IMR-90 (cell line): ENCODE measurements around the gene ADM. TPM values are rescaled to one million over a fixed set of nuclear protein-coding genes. Genes with fewer than 3 reads are reported as not detected.
A peak's percentile ranks its signal among the peaks of the same experiment; 100 is the strongest.

Experiments used
- ATAC-seq: fragments of 200-7000 bp; cut with Tn5 transposase; 2 replicates; pipeline ENCODE4 v1.9.1; 2020; ENCODE audit warnings: low read depth, mild to moderate bottlenecking, moderate library complexity
- BruUV-seq: library from RNA; stranded (reverse); fragments of 400-500 nt; replicated peaks from 2 replicates; lab custom pipeline; 2021; lab: Mats Ljungman, UMichigan
- CTCF ChIA-PET: fragments of 300-600 bp; formaldehyde crosslinking; extraction: SDS; loops from one replicate; lab custom pipeline; 2021; ENCODE audit warnings: antibody characterized with exemption; lab: Yijun Ruan, JAX
- POLR2A ChIA-PET: fragments of 300-600 bp; sonication (Branson Sonifier 250); formaldehyde crosslinking; loops from one replicate; lab custom pipeline; 2022; ENCODE audit warnings: antibody characterized with exemption; ENCODE audit not compliant: unreplicated experiment; lab: Charles Lee
- DNase-seq: peaks from one replicate; pipeline ENCODE4 v3.0.0; 2013
- H2AFZ ChIP-seq: replicated peaks from 2 replicates; pipeline ENCODE3; 2013; ENCODE audit warnings: low read length, mild to moderate bottlenecking; ENCODE audit not compliant: poor library complexity
- H2AK5ac ChIP-seq: 2 replicates; pipeline ENCODE4 v1.6.1; 2013; ENCODE audit warnings: low read depth, low read length, inconsistent platforms
- H2AK9ac ChIP-seq: replicated peaks from 2 replicates; pipeline ENCODE3; 2013; ENCODE audit warnings: mild to moderate bottlenecking, low read depth, low read length, moderate library complexity; ENCODE audit not compliant: poor library complexity
- H2BK120ac ChIP-seq: 2 replicates; pipeline ENCODE4 v1.6.1; 2013; ENCODE audit warnings: low read depth, low read length, inconsistent platforms
- H2BK15ac ChIP-seq: 3 replicates; pipeline ENCODE4 v1.6.1; 2013; ENCODE audit warnings: low read depth, low read length, inconsistent platforms
- H2BK20ac ChIP-seq: 2 replicates; pipeline ENCODE4 v1.6.1; 2013; ENCODE audit warnings: low read depth, mild to moderate bottlenecking, inconsistent platforms, low read length, moderate library complexity
- H2BK5ac ChIP-seq: 2 replicates; pipeline ENCODE4 v1.6.1; 2013; ENCODE audit warnings: mild to moderate bottlenecking, low read depth, low read length, inconsistent platforms; ENCODE audit not compliant: poor library complexity, severe bottlenecking
- H3K14ac ChIP-seq: replicated peaks from 2 replicates; pipeline ENCODE4 v1.6.1; 2013; ENCODE audit warnings: low read depth, low read length, inconsistent platforms
- H3K18ac ChIP-seq: 2 replicates; pipeline ENCODE4 v1.6.1; 2013; ENCODE audit warnings: low read depth, low read length, control low read depth
- H3K23ac ChIP-seq: 2 replicates; pipeline ENCODE4 v1.6.1; 2013; ENCODE audit warnings: low read depth, low read length, inconsistent platforms
- H3K27ac ChIP-seq: 2 replicates; pipeline ENCODE4 v1.5.1; 2013; ENCODE audit warnings: mild to moderate bottlenecking, control low read depth, low read length; ENCODE audit not compliant: insufficient read depth
- H3K27me3 ChIP-seq: 2 replicates; pipeline ENCODE4 v1.6.1; 2013; ENCODE audit warnings: low read length; ENCODE audit not compliant: control insufficient read depth, insufficient read depth
- H3K36me3 ChIP-seq: 2 replicates; pipeline ENCODE4 v1.6.1; 2013; ENCODE audit warnings: low read length, mixed read lengths; ENCODE audit not compliant: control insufficient read depth, insufficient read depth
- H3K4ac ChIP-seq: 2 replicates; pipeline ENCODE4 v1.6.1; 2013; ENCODE audit warnings: low read depth, low read length, inconsistent platforms
- H3K4me1 ChIP-seq: 2 replicates; pipeline ENCODE4 v1.6.1; 2013; ENCODE audit warnings: low read length, mixed read lengths; ENCODE audit not compliant: control insufficient read depth, insufficient read depth
- H3K4me2 ChIP-seq: 2 replicates; pipeline ENCODE4 v1.6.1; 2013; ENCODE audit warnings: low read depth, mild to moderate bottlenecking, control low read depth, low read length, moderate library complexity
- H3K4me3 ChIP-seq: 2 replicates; pipeline ENCODE4 v1.5.1; 2013; ENCODE audit warnings: low read depth, mild to moderate bottlenecking, control low read depth, low read length, moderate library complexity; ENCODE audit not compliant: insufficient read depth
- H3K56ac ChIP-seq: 2 replicates; pipeline ENCODE4 v1.6.1; 2013; ENCODE audit warnings: low read length, inconsistent platforms; ENCODE audit not compliant: insufficient read depth; ENCODE audit errors: extremely low read depth
- H3K79me1 ChIP-seq, 2 experiments: 2 replicates each; pipeline ENCODE4 v1.6.1; 2013; ENCODE audit warnings: low read length in 2 of 2, inconsistent platforms in 1 of 2, low read depth in 1 of 2
- H3K9ac ChIP-seq: 2 replicates; pipeline ENCODE4 v1.6.1; 2013; ENCODE audit warnings: low read depth, low read length, control low read depth
- H3K9me1 ChIP-seq: 2 replicates; pipeline ENCODE4 v1.6.1; 2013; ENCODE audit warnings: low read length, inconsistent platforms; ENCODE audit not compliant: insufficient read depth
- H3K9me3 ChIP-seq: 2 replicates; pipeline ENCODE4 v1.6.1; 2013; ENCODE audit warnings: low read length; ENCODE audit not compliant: control insufficient read depth, insufficient read depth
- H4K20me1 ChIP-seq: 2 replicates; pipeline ENCODE4 v1.6.1; 2013; ENCODE audit warnings: low read length, inconsistent platforms; ENCODE audit not compliant: insufficient read depth
- H4K5ac ChIP-seq: 2 replicates; pipeline ENCODE4 v1.6.1; 2013; ENCODE audit warnings: mild to moderate bottlenecking, low read depth, low read length, control low read depth
- H4K8ac ChIP-seq, 2 experiments: 2 replicates each; pipeline ENCODE4 v1.6.1; 2013; ENCODE audit warnings: low read depth in 2 of 2, low read length in 2 of 2, control low read depth in 1 of 2, inconsistent platforms in 1 of 2
- H4K91ac ChIP-seq: 2 replicates; pipeline ENCODE4 v1.6.1; 2013; ENCODE audit warnings: low read depth, low read length, inconsistent platforms; ENCODE audit not compliant: insufficient read depth
- BHLHE40 ChIP-seq: fragments of 150-350 bp; IDR thresholded peaks from 2 replicates; pipeline ENCODE4 v1.6.1; 2016; ENCODE audit warnings: mild to moderate bottlenecking, low read depth, low read length
- CEBPB ChIP-seq: IDR thresholded peaks from 2 replicates; pipeline ENCODE4 v1.6.1; 2012; ENCODE audit warnings: low read depth, low read length, improper control_type of control experiment
- CHD1 ChIP-seq: IDR thresholded peaks from 2 replicates; pipeline ENCODE4 v1.6.1; 2012; ENCODE audit warnings: low read depth, low read length, improper control_type of control experiment
- FOS ChIP-seq: fragments of 150-350 bp; IDR thresholded peaks from 2 replicates; pipeline ENCODE4 v1.6.1; 2016; ENCODE audit warnings: low read depth, low read length
- MAFK ChIP-seq: IDR thresholded peaks from 2 replicates; pipeline ENCODE4 v1.6.1; 2012; ENCODE audit warnings: low read depth, low read length, improper control_type of control experiment
- MAZ ChIP-seq: IDR thresholded peaks from 2 replicates; pipeline ENCODE4 v1.6.1; 2012; ENCODE audit warnings: low read depth, mild to moderate bottlenecking, low read length, improper control_type of control experiment, moderate library complexity, borderline replicate concordance
- MXI1 ChIP-seq: IDR thresholded peaks from 2 replicates; pipeline ENCODE4 v1.6.1; 2012; ENCODE audit warnings: low read depth, mild to moderate bottlenecking, low read length, moderate library complexity, borderline replicate concordance
- NFE2L2 ChIP-seq: fragments of 150-350 bp; IDR thresholded peaks from 2 replicates; pipeline ENCODE4 v1.6.1; 2016; ENCODE audit warnings: low read depth, mild to moderate bottlenecking, low read length
- POLR2A ChIP-seq: IDR thresholded peaks from 2 replicates; pipeline ENCODE4 v1.6.1; 2012; ENCODE audit warnings: mild to moderate bottlenecking, low read depth, low read length
- RAD21 ChIP-seq: IDR thresholded peaks from 2 replicates; pipeline ENCODE4 v1.6.1; 2012; ENCODE audit warnings: low read length, improper control_type of control experiment
- RCOR1 ChIP-seq: IDR thresholded peaks from 2 replicates; pipeline ENCODE4 v1.6.1; 2012; ENCODE audit warnings: mild to moderate bottlenecking, low read length, improper control_type of control experiment; ENCODE audit not compliant: insufficient replicate concordance
- RFX5 ChIP-seq: IDR thresholded peaks from 2 replicates; pipeline ENCODE4 v1.8.0; 2012; ENCODE audit warnings: low read depth, mild to moderate bottlenecking, low read length, moderate library complexity
- WGBS, 2 experiments: methylation state at CpG; one replicate each; pipeline versions ENCODE4 v1.1.5 to v1.1.7; 2013; ENCODE audit warnings: missing lambda C conversion rate in 2 of 2; ENCODE audit not compliant: insufficient read length in 1 of 2; ENCODE audit errors: extremely low coverage in 2 of 2; 5-methylcytosine and 5-hydroxymethylcytosine counted together
- dilution Hi-C: fragments of 300-500 bp; cut with HindIII; formaldehyde crosslinking; loops from one replicate; pipeline ENCODE4 v1.14.3; 2018; ENCODE audit warnings: low sequenced_read_pairs; ENCODE audit not compliant: unreplicated experiment
- in situ Hi-C: fragments of 300-500 bp; cut with MboI; formaldehyde crosslinking; loops from 3 replicates; pipeline ENCODE4 v1.14.3; 2019; ENCODE audit warnings: low sequenced_read_pairs, inconsistent platforms, mixed read lengths
- intact Hi-C: fragments of 100-400 bp; cut with micrococcal nuclease; formaldehyde crosslinking; loops from 2 replicates; pipeline ENCODE4 v1.10.0; 2022
- polyA plus RNA-seq, 3 experiments: library from polyadenylated mRNA; depleted of rRNA; stranded (reverse); fragments of >200 nt; gene quantifications; 2 replicates each; pipeline ENCODE4 v1.2.3, GENCODE V29; 2012; ENCODE audit warnings: low replicate concordance in 1 of 3
- total RNA-seq: library from RNA; depleted of rRNA; stranded (reverse); fragments of >200 nt; gene quantifications from 2 replicates; pipeline ENCODE4 v1.2.3, GENCODE V29; 2012
- TF ChIP-seq, protein P1 (sequence below): conservative IDR thresholded peaks from 2 replicates; pipeline ENCODE4 v1.5.1; 2012; ENCODE audit warnings: mild to moderate bottlenecking, low read depth, low read length, improper control_type of control experiment
- TF ChIP-seq, protein P2 (sequence below): fragments of 150-350 bp; IDR thresholded peaks from 2 replicates; pipeline ENCODE4 v1.6.1; 2017; ENCODE audit warnings: mild to moderate bottlenecking, antibody characterized with exemption, low read length, low read depth
- TF ChIP-seq, protein P3 (sequence below): fragments of 150-350 bp; IDR thresholded peaks from 2 replicates; pipeline ENCODE4 v1.6.1; 2016; ENCODE audit warnings: low read depth, mild to moderate bottlenecking, low read length, moderate library complexity, borderline replicate concordance

The ADM gene
- total and polyA plus RNA-seq, 2 of the 4 experiments (the other 2 are of a cell fraction): 357 to 559 TPM

DNA sequence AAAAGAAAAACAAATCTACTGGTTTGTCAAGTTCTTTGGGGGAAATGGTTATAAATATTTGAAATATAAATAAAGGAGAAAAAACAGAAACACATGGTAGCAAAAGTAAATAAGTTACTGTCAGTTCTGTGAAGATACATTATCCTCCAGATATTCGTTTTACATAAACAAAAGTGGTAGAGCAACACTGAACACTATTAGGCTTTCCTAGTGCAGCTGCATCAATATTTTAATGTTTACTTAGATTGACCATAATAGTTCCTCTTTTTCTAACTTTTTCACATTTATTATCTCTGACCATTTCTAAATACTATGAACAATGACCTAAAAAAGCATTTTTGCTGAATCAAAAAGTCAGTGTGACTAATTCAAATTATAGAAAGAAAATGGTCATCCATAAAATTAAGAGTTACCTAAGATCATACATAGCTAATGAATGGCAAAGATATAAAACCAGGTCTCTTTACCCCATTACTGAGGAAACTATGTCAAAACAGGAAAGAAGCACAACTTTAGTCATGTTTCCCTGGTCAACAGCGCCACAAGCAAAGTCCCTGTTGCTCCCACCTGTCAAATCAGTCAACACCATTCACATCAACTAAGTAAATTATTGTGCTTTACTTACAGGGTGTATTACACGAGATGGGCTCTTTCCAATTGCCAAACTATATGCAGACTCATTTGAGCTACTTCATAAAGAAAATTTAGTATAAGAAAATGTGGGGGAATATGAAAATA is 49.3 kb upstream of the ADM start:
- ChIA-PET CTCF (interaction anchor here (0.6 kb wide), 1 partner anchor 14 kb away, joined by 3 read pairs; no protein-coding TSS in a partner anchor), POLR2A (no interaction called here)
- Histone ChIP-seq H3K23ac (peak overlapping the region; percentile 86), H3K36me3 (no peaks in the 10 kb centered on the region), H3K9me3 (no peaks in the 10 kb centered on the region), H3K9me1 (peaks cover 9% of the 10 kb centered on the region), H3K56ac (no peak overlapping the region), H2BK120ac (peak overlapping the region; percentile 49; the same call in 1 of the 2 replicates), H2BK5ac (peak overlapping the region; percentile 17), H2BK15ac (no peak overlapping the region), H3K4me3 (no peak overlapping the region), H3K4me1 (peaks cover 5% of the 10 kb centered on the region), H3K27ac (no peak overlapping the region; the same call in 1 of the 2 replicates), H3K79me1 (peaks cover 27 to 61% of the 10 kb centered on the region in 2 experiments), H3K18ac (0 out of 2 replicates have a peak overlapping the region, but pooled peaks have one; percentile 37), H3K4me2 (peak overlapping the region; percentile 66; the same call in 1 of the 2 replicates), H2BK20ac (no peak overlapping the region), H4K5ac (no peak overlapping the region), H2AK5ac (no peak overlapping the region), H4K20me1 (no peaks in the 10 kb centered on the region), H2AFZ (no peak overlapping the region), H2AK9ac (no peak overlapping the region), H4K91ac (no peak overlapping the region), H3K4ac (peak overlapping the region; percentile 64; the same call in 1 of the 2 replicates), H3K14ac (no peak overlapping the region), H3K9ac (no peak overlapping the region), H4K8ac (peak overlapping the region in 1 of 2 experiments; percentile 6; a peak in 1 of 4 replicates), H3K27me3 (no peaks in the 10 kb centered on the region)
- dilution Hi-C loops (no loop called here), in situ Hi-C loops (no loop called here), intact Hi-C loops (loop anchor here (2.0 to 5.0 kb wide), 2 partner anchors 15 to 37 kb away; partner anchors contain the start of gene SBF2)
- DNase-seq (peak; percentile 63), ATAC-seq (peak; percentile 72)
- WGBS, 2 experiments: no CpG with 5 or more reads among the region's 3 CpGs
- BruUV-seq: no TSS peak
- TF ChIP-seq FOS (no peak), MXI1 (no peak), MAZ (no peak), RFX5 (no peak), RCOR1 (no peak), POLR2A (no peak), CHD1 (no peak), RAD21 (no peak), NFE2L2 (no peak), MAFK (no peak), CEBPB (no peak), BHLHE40 (no peak)
- TF ChIP-seq, protein P1, sequence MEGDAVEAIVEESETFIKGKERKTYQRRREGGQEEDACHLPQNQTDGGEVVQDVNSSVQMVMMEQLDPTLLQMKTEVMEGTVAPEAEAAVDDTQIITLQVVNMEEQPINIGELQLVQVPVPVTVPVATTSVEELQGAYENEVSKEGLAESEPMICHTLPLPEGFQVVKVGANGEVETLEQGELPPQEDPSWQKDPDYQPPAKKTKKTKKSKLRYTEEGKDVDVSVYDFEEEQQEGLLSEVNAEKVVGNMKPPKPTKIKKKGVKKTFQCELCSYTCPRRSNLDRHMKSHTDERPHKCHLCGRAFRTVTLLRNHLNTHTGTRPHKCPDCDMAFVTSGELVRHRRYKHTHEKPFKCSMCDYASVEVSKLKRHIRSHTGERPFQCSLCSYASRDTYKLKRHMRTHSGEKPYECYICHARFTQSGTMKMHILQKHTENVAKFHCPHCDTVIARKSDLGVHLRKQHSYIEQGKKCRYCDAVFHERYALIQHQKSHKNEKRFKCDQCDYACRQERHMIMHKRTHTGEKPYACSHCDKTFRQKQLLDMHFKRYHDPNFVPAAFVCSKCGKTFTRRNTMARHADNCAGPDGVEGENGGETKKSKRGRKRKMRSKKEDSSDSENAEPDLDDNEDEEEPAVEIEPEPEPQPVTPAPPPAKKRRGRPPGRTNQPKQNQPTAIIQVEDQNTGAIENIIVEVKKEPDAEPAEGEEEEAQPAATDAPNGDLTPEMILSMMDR: no peak
- TF ChIP-seq, protein P2, sequence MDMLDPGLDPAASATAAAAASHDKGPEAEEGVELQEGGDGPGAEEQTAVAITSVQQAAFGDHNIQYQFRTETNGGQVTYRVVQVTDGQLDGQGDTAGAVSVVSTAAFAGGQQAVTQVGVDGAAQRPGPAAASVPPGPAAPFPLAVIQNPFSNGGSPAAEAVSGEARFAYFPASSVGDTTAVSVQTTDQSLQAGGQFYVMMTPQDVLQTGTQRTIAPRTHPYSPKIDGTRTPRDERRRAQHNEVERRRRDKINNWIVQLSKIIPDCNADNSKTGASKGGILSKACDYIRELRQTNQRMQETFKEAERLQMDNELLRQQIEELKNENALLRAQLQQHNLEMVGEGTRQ: no peak
- TF ChIP-seq, protein P3, sequence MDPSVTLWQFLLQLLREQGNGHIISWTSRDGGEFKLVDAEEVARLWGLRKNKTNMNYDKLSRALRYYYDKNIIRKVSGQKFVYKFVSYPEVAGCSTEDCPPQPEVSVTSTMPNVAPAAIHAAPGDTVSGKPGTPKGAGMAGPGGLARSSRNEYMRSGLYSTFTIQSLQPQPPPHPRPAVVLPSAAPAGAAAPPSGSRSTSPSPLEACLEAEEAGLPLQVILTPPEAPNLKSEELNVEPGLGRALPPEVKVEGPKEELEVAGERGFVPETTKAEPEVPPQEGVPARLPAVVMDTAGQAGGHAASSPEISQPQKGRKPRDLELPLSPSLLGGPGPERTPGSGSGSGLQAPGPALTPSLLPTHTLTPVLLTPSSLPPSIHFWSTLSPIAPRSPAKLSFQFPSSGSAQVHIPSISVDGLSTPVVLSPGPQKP: no peak
